SK-N-SH (cell line): ENCODE results near the gene PEX26. TPM values are rescaled to one million over a fixed set of nuclear protein-coding genes. Genes with fewer than 3 reads are reported as not detected.

ENCODE experiments used
- CTCF ChIA-PET: fragments of 300-600, 350-600 bp; formaldehyde crosslinking; extraction: SDS; loops from one replicate; lab custom pipeline; 2021; lab: Yijun Ruan, JAX
- POLR2A ChIA-PET: fragments of 350-600 bp; sonication (Branson Sonifier 250); formaldehyde crosslinking; extraction: SDS; loops from one replicate; lab custom pipeline; 2020; ENCODE audit warnings: antibody characterized with exemption, inconsistent platforms; lab: Yijun Ruan, JAX
- DNase-seq: peaks from one replicate; pipeline ENCODE4 v3.0.0; 2012
- H2AFZ ChIP-seq: fragments of 200-600 bp; sonication (generic); 2 replicates; pipeline ENCODE4 v1.8.1; 2016; ENCODE audit warnings: antibody characterized with exemption, mild to moderate bottlenecking, low read depth
- H3F3A ChIP-seq: fragments of 200-600 bp; sonication (generic); replicated peaks from 2 replicates; pipeline ENCODE3; 2016; ENCODE audit warnings: antibody characterized with exemption, mild to moderate bottlenecking; ENCODE audit not compliant: insufficient read depth
- H3K27ac ChIP-seq, 2 experiments: fragments of 200-500 bp in 1 of 2; fragments of 200-600 bp in 1 of 2; sonication (Bioruptor generic) in 1 of 2; sonication (generic), shearing (Covaris generic) in 1 of 2; 2 replicates each; pipeline versions ENCODE4 v1.5.1 to v1.6.1; 2014 to 2016; ENCODE audit warnings: low read depth in 2 of 2, inconsistent platforms in 1 of 2, low read length in 1 of 2, mild to moderate bottlenecking in 1 of 2, mixed read lengths in 1 of 2
- H3K27me3 ChIP-seq: fragments of 200-600 bp; sonication (generic), shearing (Covaris generic); 2 replicates; pipeline ENCODE4 v1.6.1; 2016; ENCODE audit warnings: mixed run types; ENCODE audit not compliant: insufficient read depth
- H3K36me3 ChIP-seq, 2 experiments: fragments of 200-500 bp in 1 of 2; fragments of 200-600 bp in 1 of 2; sonication (Bioruptor generic) in 1 of 2; sonication (generic) in 1 of 2; replicated peaks in 1 of 2; 2 replicates each; pipeline versions ENCODE3 to v1.5.1; 2014 to 2016; ENCODE audit warnings: low read length in 1 of 2, mild to moderate bottlenecking in 1 of 2; ENCODE audit not compliant: insufficient read depth in 2 of 2, control insufficient read depth in 1 of 2
- H3K4me1 ChIP-seq, 2 experiments: fragments of 200-500 bp in 1 of 2; fragments of 200-600 bp in 1 of 2; sonication (Bioruptor generic) in 1 of 2; sonication (generic), shearing (Covaris generic) in 1 of 2; 2 replicates each; pipeline versions ENCODE4 v1.5.1 to v1.6.1; 2014 to 2016; ENCODE audit warnings: low read depth in 1 of 2, low read length in 1 of 2, mixed run types in 1 of 2; ENCODE audit not compliant: insufficient read depth in 2 of 2, control insufficient read depth in 1 of 2
- H3K4me2 ChIP-seq: fragments of 200-600 bp; sonication (generic), shearing (Covaris generic); 2 replicates; pipeline ENCODE4 v1.6.1; 2017; ENCODE audit warnings: mixed run types
- H3K4me3 ChIP-seq, 2 experiments: fragments of 200-500 bp in 1 of 2; fragments of 200-600 bp in 1 of 2; sonication (Bioruptor generic) in 1 of 2; sonication (generic), shearing (Covaris generic) in 1 of 2; 2 replicates each; pipeline versions ENCODE4 v1.5.1 to v1.8.1; 2014 to 2016; ENCODE audit warnings: low read depth in 2 of 2, inconsistent platforms in 1 of 2, low read length in 1 of 2, mild to moderate bottlenecking in 1 of 2, mixed read lengths in 1 of 2, moderate library complexity in 1 of 2
- H3K79me2 ChIP-seq: fragments of 200-600 bp; sonication (generic); 2 replicates; pipeline ENCODE4 v1.8.1; 2017; ENCODE audit warnings: mild to moderate bottlenecking; ENCODE audit not compliant: insufficient read depth
- H3K9ac ChIP-seq: fragments of 200-600 bp; sonication (generic); 2 replicates; pipeline ENCODE4 v1.6.1; 2017; ENCODE audit warnings: mixed run types
- H3K9me2 ChIP-seq: fragments of 200-600 bp; sonication (generic); 2 replicates; pipeline ENCODE4 v1.6.1; 2017; ENCODE audit warnings: mixed run types
- H3K9me3 ChIP-seq: fragments of 200-600 bp; sonication (generic); 2 replicates; pipeline ENCODE4 v1.6.1; 2017; ENCODE audit warnings: mixed run types, mild to moderate bottlenecking, moderate library complexity
- H4K20me1 ChIP-seq: fragments of 200-600 bp; sonication (generic); 2 replicates; pipeline ENCODE4 v1.6.1; 2017; ENCODE audit warnings: mild to moderate bottlenecking, mixed run types; ENCODE audit not compliant: insufficient read depth
- CHD2 ChIP-seq: fragments of 150-350 bp; IDR thresholded peaks from 2 replicates; pipeline ENCODE4 v1.6.1; 2018; ENCODE audit warnings: low read length; ENCODE audit not compliant: partially characterized antibody
- EP300 ChIP-seq, 2 experiments: IDR thresholded peaks; 2 replicates each; pipeline versions ENCODE4 v1.4.0 to v1.6.1; 2012; ENCODE audit warnings: borderline replicate concordance in 1 of 2, low read depth in 1 of 2, low read length in 1 of 2
- EZH2phosphoT487 ChIP-seq: fragments of 200-600 bp; sonication (generic); IDR thresholded peaks from 2 replicates; pipeline ENCODE4 v1.6.1; 2017; ENCODE audit warnings: low read depth, mixed run types, mild to moderate bottlenecking, antibody characterized with exemption, moderate library complexity, borderline replicate concordance
- FOXJ3 ChIP-seq: sonication (generic); formaldehyde crosslinking; IDR thresholded peaks from 2 replicates; pipeline ENCODE4 v1.5.1; 2020; ENCODE audit warnings: mild to moderate bottlenecking, missing genetic modification reagents
- JUND ChIP-seq: IDR thresholded peaks from 2 replicates; pipeline ENCODE4 v1.4.0; 2012
- MAX ChIP-seq: IDR thresholded peaks from 2 replicates; pipeline ENCODE4 v1.4.0; 2012; ENCODE audit warnings: low read depth
- MEF2A ChIP-seq: IDR thresholded peaks from 2 replicates; pipeline ENCODE4 v1.4.0; 2012; ENCODE audit warnings: low read depth, borderline replicate concordance
- NFIC ChIP-seq: IDR thresholded peaks from 2 replicates; pipeline ENCODE4 v1.4.0; 2012; ENCODE audit warnings: borderline replicate concordance
- NRF1 ChIP-seq: IDR thresholded peaks from 2 replicates; pipeline ENCODE4 v1.6.1; 2012; ENCODE audit warnings: low read depth, mild to moderate bottlenecking, low read length
- PBX3 ChIP-seq: IDR thresholded peaks from 2 replicates; pipeline ENCODE4; 2012
- POLR2AphosphoS5 ChIP-seq: IDR thresholded peaks from 2 replicates; pipeline ENCODE4 v1.6.1; 2012; ENCODE audit warnings: low read depth, low read length
- RCOR1 ChIP-seq: fragments of 150-350 bp; IDR thresholded peaks from 2 replicates; pipeline ENCODE4 v1.6.1; 2017; ENCODE audit warnings: antibody characterized with exemption, low read length
- SIN3A ChIP-seq: IDR thresholded peaks from 2 replicates; pipeline ENCODE4 v1.6.1; 2012; ENCODE audit warnings: low read depth, mild to moderate bottlenecking, low read length, moderate library complexity, borderline replicate concordance
- SMC3 ChIP-seq: IDR thresholded peaks from 2 replicates; pipeline ENCODE4 v1.6.1; 2012; ENCODE audit warnings: low read depth, low read length, improper control_type of control experiment
- USF2 ChIP-seq: fragments of 150-350 bp; IDR thresholded peaks from 2 replicates; pipeline ENCODE4 v1.6.1; 2017; ENCODE audit warnings: antibody characterized with exemption, low read length, low read depth, borderline replicate concordance
- YY1 ChIP-seq: IDR thresholded peaks from 2 replicates; pipeline ENCODE4 v1.4.0; 2012; ENCODE audit warnings: low read depth, mild to moderate bottlenecking
- WGBS: methylation state at CpG from one replicate; pipeline ENCODE4 v1.1.6; 2017; ENCODE audit warnings: low lambda C conversion rate; 5-methylcytosine and 5-hydroxymethylcytosine counted together
- polyA plus RNA-seq, 3 experiments: library from polyadenylated mRNA; depleted of rRNA; stranded (reverse); fragments of >200 nt; gene quantifications; 2 replicates each; pipeline ENCODE4 v1.2.3, GENCODE V29; 2012

Gene PEX26
- polyA plus RNA-seq, 1 of the 3 experiments (the other 2 are of a cell fraction): 13.0 TPM

GRCh38 chr22:18110954-18111758 lies 33.4 kb downstream of the PEX26 start:
- Histone ChIP-seq H3K27me3 (no peaks in the 10 kb centered on the region), H3K27ac (no peak overlapping the region), H3K4me1 (peaks cover 0 to 14% of the 10 kb centered on the region in 2 experiments; a peak in 1 of 4 replicates), H2AFZ (peak overlapping the region; percentile 46; the same call in 1 of the 2 replicates), H3K4me2 (peak overlapping the region; percentile 67), H3K9me2 (no peaks in the 10 kb centered on the region), H4K20me1 (no peaks in the 10 kb centered on the region), H3K36me3 (no peaks in the 10 kb centered on the region), H3K9ac (no peak overlapping the region), H3K9me3 (no peaks in the 10 kb centered on the region), H3F3A (no peaks in the 10 kb centered on the region), H3K4me3 (peak overlapping the region in 1 of 2 experiments; percentile 39; a peak in 2 of 4 replicates), H3K79me2 (no peaks in the 10 kb centered on the region)
- TF ChIP-seq RCOR1: no peak
- TF ChIP-seq SIN3A: no peak
- TF ChIP-seq PBX3: no peak
- no peak for TF ChIP-seq SMC3
- no peak for TF ChIP-seq YY1
- no peak for TF ChIP-seq CHD2
- no peak for TF ChIP-seq NRF1
- TF ChIP-seq NFIC: no peak
- no peak for TF ChIP-seq EZH2phosphoT487
- no peak for TF ChIP-seq USF2
- no peak for TF ChIP-seq MAX
- no peak for TF ChIP-seq EP300 (IDR thresholded peaks at IDR 0.05; ENCODE audit: borderline replicate concordance in 1 of 2, low read depth in 1 of 2, low read length in 1 of 2)
- no peak for TF ChIP-seq MEF2A
- ChIA-PET CTCF (interaction anchor here (0.9 to 1.8 kb wide), 3 partner anchors 10 to 281 kb away, joined by 3 to 5 read pairs (median 4); no protein-coding TSS in a partner anchor), POLR2A (no interaction called here)
- 72% methylated on average over 36 of the region's 39 CpGs for WGBS
- DNase-seq: no peak

- ChIA-PET POLR2A (no interaction called here), CTCF (interaction anchor here (1.2 to 1.8 kb wide), 3 partner anchors 9 to 282 kb away, joined by 3 to 5 read pairs (median 4); no protein-coding TSS in a partner anchor)
- no peaks in the 10 kb centered on the region for H3K9me3 ChIP-seq
- TF ChIP-seq JUND: no peak
- TF ChIP-seq CHD2: no peak
- no peak for TF ChIP-seq SIN3A
- no peak for TF ChIP-seq USF2
- no peak for TF ChIP-seq FOXJ3 (CRISPR knock-in tag)
- no peak for TF ChIP-seq EP300 (IDR thresholded peaks at IDR 0.05; ENCODE audit: borderline replicate concordance in 1 of 2, low read depth in 1 of 2, low read length in 1 of 2)
- no peak for TF ChIP-seq POLR2AphosphoS5
- no peak for TF ChIP-seq SMC3
- no peak for TF ChIP-seq EZH2phosphoT487
- TF ChIP-seq YY1: no peak
- no peak overlapping the region for H3K9ac ChIP-seq
- no peaks in the 10 kb centered on the region for H3K36me3 ChIP-seq
- no peaks in the 10 kb centered on the region for H3K9me2 ChIP-seq
- H3K79me2 ChIP-seq: no peaks in the 10 kb centered on the region
- no peak overlapping the region for H3K4me3 ChIP-seq
- H3K27ac ChIP-seq: no peak overlapping the region
- H3F3A ChIP-seq: no peaks in the 10 kb centered on the region
- H3K27me3 ChIP-seq: no peaks in the 10 kb centered on the region
- 83% methylated on average over 12 of the region's 12 CpGs for WGBS
- peaks cover 0 to 14% of the 10 kb centered on the region in 2 experiments; a peak in 1 of 4 replicates for H3K4me1 ChIP-seq
- H4K20me1 ChIP-seq: no peaks in the 10 kb centered on the region
- no peak overlapping the region for H2AFZ ChIP-seq
- DNase-seq: no peak
- H3K4me2 ChIP-seq: no peak overlapping the region
Observed at GRCh38 chr22:18111759-18112330, 34.1 kb downstream of the PEX26 start.
